K562 (cell line): ENCODE data around the gene FAAP24. TPM values are rescaled to one million over a fixed set of nuclear protein-coding genes. Genes with fewer than 3 reads are reported as not detected.

Source experiments
- EWSR1 ChIP-seq: fragments of 450-650 bp; IDR thresholded peaks from 2 replicates; pipeline ENCODE4 v1.6.1; 2018; ENCODE audit warnings: borderline replicate concordance, mild to moderate bottlenecking, low read depth, moderate library complexity; ENCODE audit not compliant: partially characterized antibody
- HEY1 ChIP-seq: fragments of 250-450 bp; sonication (Bioruptor Pico); IDR thresholded peaks from 2 replicates; pipeline ENCODE4 v1.5.0; 2020; ENCODE audit warnings: mild to moderate bottlenecking, moderate library complexity, borderline replicate concordance
- KDM5B ChIP-seq: fragments of 200-600 bp; sonication (generic); IDR thresholded peaks from 2 replicates; pipeline ENCODE4 v1.6.1; 2012; ENCODE audit warnings: low read depth, mild to moderate bottlenecking, moderate library complexity, low read length, control low read depth, inconsistent platforms; ENCODE audit not compliant: insufficient replicate concordance
- MCM7 ChIP-seq, 2 experiments: fragments of 450-650 bp; IDR thresholded peaks; 2 replicates each; pipeline ENCODE4 v1.6.1; 2016 to 2018
- NR1H2 ChIP-seq: sonication (generic); formaldehyde crosslinking; IDR thresholded peaks from 2 replicates; pipeline ENCODE4 v1.4.0; 2020; ENCODE audit warnings: mild to moderate bottlenecking, missing genetic modification reagents
- NR2F6 ChIP-seq: fragments of 450-650 bp; formaldehyde crosslinking; IDR thresholded peaks from 2 replicates; pipeline ENCODE4 v1.4.0; 2020; ENCODE audit warnings: mild to moderate bottlenecking
- PCBP1 ChIP-seq: fragments of 200-400 bp; formaldehyde crosslinking; IDR thresholded peaks from 2 replicates; pipeline ENCODE4 v1.6.1; 2018; ENCODE audit warnings: mild to moderate bottlenecking, low read depth, low read length; ENCODE audit not compliant: poor library complexity, severe bottlenecking
- SMAD3 ChIP-seq: fragments of 450-650 bp; formaldehyde crosslinking; conservative IDR thresholded peaks from 2 replicates; pipeline ENCODE4 v1.4.0; 2020; ENCODE audit warnings: mild to moderate bottlenecking
- SMARCC2 ChIP-seq: fragments of 450-650 bp; IDR thresholded peaks from 2 replicates; pipeline ENCODE4 v1.6.1; 2017; ENCODE audit warnings: antibody characterized with exemption, moderate library complexity, mild to moderate bottlenecking, low read depth
- SOX6 ChIP-seq: fragments of 450-650 bp; IDR thresholded peaks from 2 replicates; pipeline ENCODE4 v1.6.1; 2014; ENCODE audit warnings: mild to moderate bottlenecking
- ZNF174 ChIP-seq: fragments of 250-450 bp; sonication (Bioruptor Pico); IDR thresholded peaks from 2 replicates; pipeline ENCODE4 v1.4.0; 2020; ENCODE audit warnings: mild to moderate bottlenecking
- ZNF444 ChIP-seq: fragments of 250-450 bp; sonication (Bioruptor Pico); IDR thresholded peaks from 2 replicates; pipeline ENCODE4 v1.4.0; 2020; ENCODE audit warnings: mild to moderate bottlenecking, moderate library complexity
- polyA plus RNA-seq, 8 experiments: library from polyadenylated mRNA; depleted of rRNA in 4 of 8; stranded (reverse) in 5 of 8; unstranded in 3 of 8; fragments of >200 nt; fragmentation: Nextera tagmentation in 2 of 8; fragmentation: Illumina TruSeq in 1 of 8; extraction: Ambion mirVana in 2 of 8; extraction: Trizol in 1 of 8; gene quantifications; 2 replicates each; pipeline versions ENCODE4 v1.2.1 to v1.2.3, GENCODE V29; 2011 to 2014; ENCODE audit warnings: inconsistent platforms in 1 of 8, missing spikeins in 1 of 8
- total RNA-seq, 7 experiments: library from RNA; depleted of rRNA in 6 of 7; stranded (reverse); fragments of >200 nt in 6 of 7; fragmentation: Illumina TruSeq in 2 of 7; extraction: Trizol in 2 of 7; gene quantifications; 2 replicates each; pipeline versions ENCODE4 v1.2.1 to v1.2.3, GENCODE V29; 2011 to 2021; ENCODE audit warnings: low replicate concordance in 1 of 7
- TF ChIP-seq, protein P1 (sequence below): fragments of 450-650 bp; IDR thresholded peaks from 2 replicates; pipeline ENCODE4 v1.6.1; 2014; ENCODE audit warnings: low read depth, mild to moderate bottlenecking, moderate library complexity, borderline replicate concordance
- TF ChIP-seq, protein P2 (sequence below), 2 experiments: fragments of 450-650 bp; formaldehyde crosslinking in 1 of 2; IDR thresholded peaks; 2 replicates each; pipeline versions ENCODE4 v1.4.0 to v1.6.1; 2014 to 2020; ENCODE audit warnings: mild to moderate bottlenecking in 2 of 2, borderline replicate concordance in 1 of 2, low read depth in 1 of 2

Gene FAAP24
- total and polyA plus RNA-seq, 9 of the 15 experiments (the other 6 are each of a cell fraction or from before 2014, with no cell fraction given), result 4.6 to 21.6 (median 8.2) TPM

DNA sequence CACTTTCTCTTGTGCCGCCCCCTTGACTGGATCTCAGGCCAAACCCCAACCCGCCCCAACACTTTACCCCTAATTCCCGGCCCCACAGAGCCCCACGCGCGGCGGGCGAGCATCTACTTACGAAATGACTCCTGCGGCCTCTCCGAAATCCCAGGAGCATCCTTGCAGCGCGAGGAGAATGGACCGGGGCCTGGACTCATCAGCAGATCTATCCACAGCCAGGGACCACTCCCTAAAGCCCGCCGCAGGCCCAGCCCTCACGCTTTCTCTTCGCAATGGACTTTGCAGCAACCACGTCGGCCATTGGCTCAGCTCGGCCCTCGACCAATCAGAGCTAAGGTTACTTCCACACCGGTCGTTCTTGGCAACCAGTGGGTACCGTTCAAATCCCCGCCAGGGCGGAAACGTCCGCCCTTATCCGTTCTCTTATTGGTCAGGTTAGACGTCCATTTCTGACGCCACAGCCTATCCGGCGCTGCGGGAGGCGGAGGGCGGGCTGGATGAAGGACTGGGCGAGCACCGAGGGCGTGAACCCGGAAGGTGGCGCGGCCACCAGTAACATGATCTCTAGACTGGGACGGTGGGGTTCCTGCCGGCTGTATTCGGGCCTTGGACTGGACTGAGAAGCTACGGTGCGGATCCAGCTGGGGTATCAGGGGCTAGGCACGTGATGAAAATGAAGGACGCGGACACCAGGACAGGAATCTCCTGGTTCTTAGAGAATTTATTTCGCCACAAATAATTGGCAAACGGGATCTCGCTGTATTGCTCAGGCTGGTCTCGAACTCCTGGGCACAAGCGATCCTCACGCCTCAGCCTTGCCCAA lies at the start of gene FAAP24, which contains the start of gene CEP89 (continued):
- no peak for TF ChIP-seq PCBP1
- TF ChIP-seq, protein P1, sequence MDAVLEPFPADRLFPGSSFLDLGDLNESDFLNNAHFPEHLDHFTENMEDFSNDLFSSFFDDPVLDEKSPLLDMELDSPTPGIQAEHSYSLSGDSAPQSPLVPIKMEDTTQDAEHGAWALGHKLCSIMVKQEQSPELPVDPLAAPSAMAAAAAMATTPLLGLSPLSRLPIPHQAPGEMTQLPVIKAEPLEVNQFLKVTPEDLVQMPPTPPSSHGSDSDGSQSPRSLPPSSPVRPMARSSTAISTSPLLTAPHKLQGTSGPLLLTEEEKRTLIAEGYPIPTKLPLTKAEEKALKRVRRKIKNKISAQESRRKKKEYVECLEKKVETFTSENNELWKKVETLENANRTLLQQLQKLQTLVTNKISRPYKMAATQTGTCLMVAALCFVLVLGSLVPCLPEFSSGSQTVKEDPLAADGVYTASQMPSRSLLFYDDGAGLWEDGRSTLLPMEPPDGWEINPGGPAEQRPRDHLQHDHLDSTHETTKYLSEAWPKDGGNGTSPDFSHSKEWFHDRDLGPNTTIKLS, result peak; percentile 49
- TF ChIP-seq ZNF174 (CRISPR knock-in tag), result no peak
- no peak for TF ChIP-seq NR1H2
- no peak for TF ChIP-seq SMARCC2
- TF ChIP-seq ZNF444 (CRISPR knock-in tag), result no peak
- TF ChIP-seq, protein P2, sequence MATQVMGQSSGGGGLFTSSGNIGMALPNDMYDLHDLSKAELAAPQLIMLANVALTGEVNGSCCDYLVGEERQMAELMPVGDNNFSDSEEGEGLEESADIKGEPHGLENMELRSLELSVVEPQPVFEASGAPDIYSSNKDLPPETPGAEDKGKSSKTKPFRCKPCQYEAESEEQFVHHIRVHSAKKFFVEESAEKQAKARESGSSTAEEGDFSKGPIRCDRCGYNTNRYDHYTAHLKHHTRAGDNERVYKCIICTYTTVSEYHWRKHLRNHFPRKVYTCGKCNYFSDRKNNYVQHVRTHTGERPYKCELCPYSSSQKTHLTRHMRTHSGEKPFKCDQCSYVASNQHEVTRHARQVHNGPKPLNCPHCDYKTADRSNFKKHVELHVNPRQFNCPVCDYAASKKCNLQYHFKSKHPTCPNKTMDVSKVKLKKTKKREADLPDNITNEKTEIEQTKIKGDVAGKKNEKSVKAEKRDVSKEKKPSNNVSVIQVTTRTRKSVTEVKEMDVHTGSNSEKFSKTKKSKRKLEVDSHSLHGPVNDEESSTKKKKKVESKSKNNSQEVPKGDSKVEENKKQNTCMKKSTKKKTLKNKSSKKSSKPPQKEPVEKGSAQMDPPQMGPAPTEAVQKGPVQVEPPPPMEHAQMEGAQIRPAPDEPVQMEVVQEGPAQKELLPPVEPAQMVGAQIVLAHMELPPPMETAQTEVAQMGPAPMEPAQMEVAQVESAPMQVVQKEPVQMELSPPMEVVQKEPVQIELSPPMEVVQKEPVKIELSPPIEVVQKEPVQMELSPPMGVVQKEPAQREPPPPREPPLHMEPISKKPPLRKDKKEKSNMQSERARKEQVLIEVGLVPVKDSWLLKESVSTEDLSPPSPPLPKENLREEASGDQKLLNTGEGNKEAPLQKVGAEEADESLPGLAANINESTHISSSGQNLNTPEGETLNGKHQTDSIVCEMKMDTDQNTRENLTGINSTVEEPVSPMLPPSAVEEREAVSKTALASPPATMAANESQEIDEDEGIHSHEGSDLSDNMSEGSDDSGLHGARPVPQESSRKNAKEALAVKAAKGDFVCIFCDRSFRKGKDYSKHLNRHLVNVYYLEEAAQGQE (IDR thresholded peaks at IDR 0.05; ENCODE audit: borderline replicate concordance), result peak; percentile 67
- TF ChIP-seq, protein P2 (CRISPR knock-in tag; IDR thresholded peaks at IDR 0.05; ENCODE audit: low read depth), result no peak
- 0 out of 2 replicates have a peak, but pooled peaks have one; percentile 31 for TF ChIP-seq SOX6
- no peak for TF ChIP-seq SMAD3 (CRISPR knock-in tag)
- TF ChIP-seq KDM5B, result peak; percentile 80
- TF ChIP-seq MCM7 (IDR thresholded peaks at IDR 0.05), result no peak
- no peak for TF ChIP-seq HEY1
- no peak for TF ChIP-seq EWSR1
- TF ChIP-seq NR2F6 (CRISPR knock-in tag), result no peak
